ENCODE results near the gene DRG2. TPM values are rescaled to one million over a fixed set of nuclear protein-coding genes. Genes with fewer than 3 reads are reported as not detected.

Gene DRG2, protein sequence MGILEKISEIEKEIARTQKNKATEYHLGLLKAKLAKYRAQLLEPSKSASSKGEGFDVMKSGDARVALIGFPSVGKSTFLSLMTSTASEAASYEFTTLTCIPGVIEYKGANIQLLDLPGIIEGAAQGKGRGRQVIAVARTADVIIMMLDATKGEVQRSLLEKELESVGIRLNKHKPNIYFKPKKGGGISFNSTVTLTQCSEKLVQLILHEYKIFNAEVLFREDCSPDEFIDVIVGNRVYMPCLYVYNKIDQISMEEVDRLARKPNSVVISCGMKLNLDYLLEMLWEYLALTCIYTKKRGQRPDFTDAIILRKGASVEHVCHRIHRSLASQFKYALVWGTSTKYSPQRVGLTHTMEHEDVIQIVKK
- polyA plus RNA-seq (2013, experiment 1 of 2), result 21.8 TPM
- 20.9 TPM for polyA plus RNA-seq (2013, experiment 2 of 2)

DNA sequence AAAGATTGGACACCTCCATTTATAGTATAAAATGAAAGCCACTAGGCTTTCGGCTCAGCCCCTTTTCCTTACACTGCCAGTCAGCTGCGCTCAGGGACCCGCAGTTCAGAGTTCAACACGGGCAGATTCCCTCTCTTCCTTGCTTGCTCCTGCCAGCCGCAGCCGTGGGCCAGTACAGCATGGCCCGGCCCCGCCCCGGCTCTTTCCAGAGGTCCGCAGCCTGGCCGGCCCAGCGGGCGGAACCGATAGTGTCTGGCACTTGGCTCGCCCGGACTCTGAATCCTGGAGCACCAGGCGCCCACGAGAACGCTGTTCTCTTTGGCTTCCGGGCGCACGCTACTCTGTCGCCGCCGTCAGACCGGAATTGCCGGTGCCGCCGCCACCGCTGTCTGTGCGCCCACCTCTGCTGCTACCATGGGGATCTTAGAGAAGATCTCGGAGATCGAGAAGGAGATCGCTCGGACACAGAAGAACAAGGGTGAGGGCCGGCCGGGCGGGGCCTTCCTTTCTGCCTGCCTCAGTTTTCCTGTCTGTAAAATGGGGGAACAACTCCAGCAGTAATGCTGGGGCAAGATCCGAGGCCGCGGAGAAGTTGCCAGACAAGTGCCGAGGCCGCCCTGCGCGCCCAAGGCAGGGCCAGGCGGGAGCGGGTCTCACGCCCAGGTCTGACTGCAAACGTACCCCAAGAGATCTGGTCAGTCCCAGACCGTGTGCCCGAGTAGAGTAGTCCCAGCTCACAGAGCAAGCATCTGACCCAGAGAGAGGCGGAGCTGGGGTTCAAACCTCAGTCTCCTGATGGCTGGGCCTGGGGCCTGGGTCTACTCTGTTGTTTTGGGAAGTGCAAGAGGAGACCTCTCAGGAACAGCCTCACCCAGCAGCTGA lies at the start of gene DRG2:
Gene DRG2, plus strand, starts transcription at position 339 of the 882 bp plus-strand sequence. Its CDS starts 76 bp downstream, at position 415.
- H3K23ac ChIP-seq (ENCODE audit: low read depth, low read length, poor library complexity), result peak within 1 kb of the TSS; percentile 80
- H2BK120ac ChIP-seq (ENCODE audit: low read depth, low read length), result peak within 1 kb of the TSS; percentile 96
- no peaks in the 10 kb centered on the region for H3K27me3 ChIP-seq (ENCODE audit: control insufficient read depth in 3 of 3, insufficient read depth in 3 of 3, low read depth in 1 of 3, low read length in 3 of 3)
- H2AFZ ChIP-seq (ENCODE audit: low read length), result peak within 1 kb of the TSS; percentile 96
- no peak within 1 kb of the TSS for H3K14ac ChIP-seq (ENCODE audit: low read length)
- no peak within 1 kb of the TSS for H2BK12ac ChIP-seq (ENCODE audit: low read length)
- H3K4me3 ChIP-seq (ENCODE audit: low read length in 2 of 2), result peak within 1 kb of the TSS; percentile 79
- H3K9ac ChIP-seq (ENCODE audit: low read depth, low read length, poor library complexity), result peak within 1 kb of the TSS; percentile 82
- peak within 1 kb of the TSS; percentile 43 for H3K27ac ChIP-seq (replicated peaks; ENCODE audit: low read length)
- peaks cover 6% of the 10 kb centered on the region for H3K79me1 ChIP-seq (ENCODE audit: low read depth, low read length)
- DNase-seq (ENCODE audit: low spot score), result peak; percentile 89
- H3K4me1 ChIP-seq (ENCODE audit: control insufficient read depth in 2 of 2, insufficient read depth in 1 of 2, low read depth in 1 of 2, low read length in 2 of 2), result peaks cover 0 to 6% of the 10 kb centered on the region in 2 donors
- H3K9me3 ChIP-seq (replicated peaks in 1 of 2; ENCODE audit: control insufficient read depth in 2 of 2, insufficient read depth in 1 of 2, low read depth in 1 of 2, low read length in 2 of 2), result no peaks in the 10 kb centered on the region
- peak within 1 kb of the TSS; percentile 80 for H2BK15ac ChIP-seq (ENCODE audit: low read length)
- no CpG with 5 or more reads among the region's 52 CpGs for WGBS, 2 donors (ENCODE audit: extremely low coverage in 2 of 2, insufficient read length in 2 of 2, insufficient replicate concordance in 1 of 2)
- peak within 1 kb of the TSS; percentile 76 for H3K4me2 ChIP-seq (ENCODE audit: insufficient read depth, low read length, poor library complexity, severe bottlenecking)
- no peak within 1 kb of the TSS for H3K4ac ChIP-seq (ENCODE audit: low read length)
- no peak within 1 kb of the TSS for H4K91ac ChIP-seq (ENCODE audit: low read depth, low read length, poor library complexity)
- H3K18ac ChIP-seq (ENCODE audit: low read length), result peak within 1 kb of the TSS; percentile 91
- peaks cover 1 to 21% of the 10 kb centered on the region in 2 donors for H3K36me3 ChIP-seq (replicated peaks in 1 of 2; ENCODE audit: control insufficient read depth in 2 of 2, insufficient read depth in 2 of 2, low read length in 2 of 2)
- H2BK5ac ChIP-seq (ENCODE audit: low read length), result peak within 1 kb of the TSS; percentile 46
- H2AK5ac ChIP-seq (ENCODE audit: low read depth, low read length), result peak within 1 kb of the TSS; percentile 99
- no peak within 1 kb of the TSS for H4K8ac ChIP-seq (ENCODE audit: low read depth, low read length)

DNA sequence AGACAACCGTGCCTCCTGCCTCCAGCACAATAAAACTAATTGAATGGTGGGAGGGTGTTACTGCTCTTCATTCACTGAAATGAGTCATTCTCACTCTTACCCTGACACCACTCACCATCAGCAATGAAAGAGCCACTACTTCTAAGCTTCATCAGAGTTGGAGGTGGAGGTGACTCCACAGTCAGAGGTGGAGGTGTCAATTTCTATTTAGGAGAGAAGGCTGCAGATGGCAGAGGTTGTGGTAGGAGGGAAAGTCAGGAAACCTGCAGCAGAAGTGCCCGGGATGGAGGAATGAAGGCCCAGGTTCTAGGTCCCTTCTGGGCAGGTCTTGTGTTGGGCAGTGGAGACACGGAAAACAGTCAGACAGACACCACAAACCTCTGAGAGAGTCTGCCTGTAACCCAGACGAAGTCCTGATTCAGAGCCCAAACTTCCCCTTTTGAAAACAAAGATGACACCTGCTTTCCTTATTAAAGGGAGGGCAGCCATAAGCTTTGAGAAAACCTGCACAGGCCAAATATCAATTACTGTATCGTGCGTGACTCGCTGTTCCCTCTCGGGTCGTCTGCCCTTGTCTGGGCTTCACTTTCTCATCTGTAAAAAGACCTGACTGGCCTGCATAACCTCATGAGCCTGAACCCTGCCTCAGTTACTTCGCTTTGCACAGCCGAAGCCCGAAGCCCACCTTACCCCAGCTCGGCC lies 49.4 kb upstream of the DRG2 start:
- H3K18ac ChIP-seq (ENCODE audit: low read length), result peak overlapping the region; percentile 95
- H3K4me2 ChIP-seq (ENCODE audit: insufficient read depth, low read length, poor library complexity, severe bottlenecking), result peak overlapping the region; percentile 78
- H3K9ac ChIP-seq (ENCODE audit: low read depth, low read length, poor library complexity), result peak overlapping the region; percentile 85
- DNase-seq (ENCODE audit: low spot score), result no peak
- no peak overlapping the region for H3K23ac ChIP-seq (ENCODE audit: low read depth, low read length, poor library complexity)
- H3K36me3 ChIP-seq (replicated peaks in 1 of 2; ENCODE audit: control insufficient read depth in 2 of 2, insufficient read depth in 2 of 2, low read length in 2 of 2), result no peaks in the 10 kb centered on the region
- H3K4me1 ChIP-seq (ENCODE audit: control insufficient read depth in 2 of 2, insufficient read depth in 1 of 2, low read depth in 1 of 2, low read length in 2 of 2), result peaks cover 13 to 17% of the 10 kb centered on the region in 2 donors
- H2BK12ac ChIP-seq (ENCODE audit: low read length), result no peak overlapping the region
- no peak overlapping the region for H3K27ac ChIP-seq (replicated peaks; ENCODE audit: low read length)
- peak overlapping the region; percentile 73 for H2AK5ac ChIP-seq (ENCODE audit: low read depth, low read length)
- peaks cover 0 to 2% (median 0%) of the 10 kb centered on the region in 3 experiments for H3K27me3 ChIP-seq (ENCODE audit: control insufficient read depth in 3 of 3, insufficient read depth in 3 of 3, low read depth in 1 of 3, low read length in 3 of 3)
- WGBS, 2 donors (ENCODE audit: extremely low coverage in 2 of 2, insufficient read length in 2 of 2, insufficient replicate concordance in 1 of 2), result no CpG with 5 or more reads among the region's 13 CpGs
- H2BK15ac ChIP-seq (ENCODE audit: low read length), result no peak overlapping the region
- peak overlapping the region; percentile 88 for H2BK5ac ChIP-seq (ENCODE audit: low read length)
- no peak overlapping the region for H3K4ac ChIP-seq (ENCODE audit: low read length)
- no peak overlapping the region for H4K8ac ChIP-seq (ENCODE audit: low read depth, low read length)
- H2BK120ac ChIP-seq (ENCODE audit: low read depth, low read length), result no peak overlapping the region
- H3K14ac ChIP-seq (ENCODE audit: low read length), result no peak overlapping the region
- no peak overlapping the region for H4K91ac ChIP-seq (ENCODE audit: low read depth, low read length, poor library complexity)
- H2AFZ ChIP-seq (ENCODE audit: low read length), result peak overlapping the region; percentile 91
- H3K79me1 ChIP-seq (ENCODE audit: low read depth, low read length), result peaks cover 7% of the 10 kb centered on the region
- peak overlapping the region; percentile 72 to 99 for H3K4me3 ChIP-seq (ENCODE audit: low read length in 2 of 2)
- H3K9me3 ChIP-seq (replicated peaks in 1 of 2; ENCODE audit: control insufficient read depth in 2 of 2, insufficient read depth in 1 of 2, low read depth in 1 of 2, low read length in 2 of 2), result no peaks in the 10 kb centered on the region

DNA sequence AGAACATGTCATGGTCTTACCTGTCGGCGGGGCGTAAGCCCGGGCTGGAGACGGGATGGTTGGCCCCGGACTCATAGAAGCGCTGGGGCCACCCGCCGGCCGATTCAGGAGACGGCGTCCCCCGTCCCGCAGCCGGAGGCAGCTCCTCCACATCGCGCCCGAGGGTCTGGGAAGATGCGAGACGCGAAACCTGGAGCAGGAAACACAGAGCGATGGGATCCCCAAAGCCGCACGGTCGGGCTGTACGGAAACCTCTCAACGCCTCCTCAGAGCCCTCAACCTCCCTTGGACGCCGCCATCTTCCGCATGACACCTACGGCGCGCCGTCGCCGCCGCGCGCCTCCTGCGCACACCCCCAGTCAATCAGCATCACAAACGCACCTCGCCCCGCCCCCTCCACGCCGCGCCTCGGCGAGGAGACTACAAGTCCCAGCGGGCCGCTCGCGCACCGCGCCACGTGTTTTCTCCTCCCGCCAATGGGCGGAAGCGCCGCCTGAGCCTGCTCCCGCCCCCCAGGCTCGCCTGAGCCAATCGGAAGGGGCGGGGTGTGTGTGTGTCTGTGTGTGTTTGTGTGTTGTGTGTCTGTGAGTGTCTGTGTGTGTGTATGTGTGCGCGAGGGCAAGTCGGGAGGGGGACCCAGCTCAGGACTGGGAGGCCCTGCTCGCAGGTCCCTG lies 48.8 kb upstream of the DRG2 start, which contains the start of the genes ATPAF2 and GID4:
Gene ATPAF2, minus strand, starts transcription at position 308 of the 674 bp plus-strand sequence. Its CDS starts 155 bp downstream, at position 153.
Gene GID4, plus strand, starts transcription at position 548 of the 674 bp plus-strand sequence. Its CDS starts 57 bp downstream, at position 605.
- peak within 1 kb of the TSS; percentile 85 for H3K9ac ChIP-seq (ENCODE audit: low read depth, low read length, poor library complexity)
- H3K4me1 ChIP-seq (ENCODE audit: control insufficient read depth in 2 of 2, insufficient read depth in 1 of 2, low read depth in 1 of 2, low read length in 2 of 2), result peaks cover 13 to 17% of the 10 kb centered on the region in 2 donors
- WGBS, 2 donors (ENCODE audit: extremely low coverage in 2 of 2, insufficient read length in 2 of 2, insufficient replicate concordance in 1 of 2), result no CpG with 5 or more reads among the region's 67 CpGs
- H3K4me3 ChIP-seq (ENCODE audit: low read length in 2 of 2), result peak within 1 kb of the TSS; percentile 72 to 99
- peaks cover 0 to 2% (median 0%) of the 10 kb centered on the region in 3 experiments for H3K27me3 ChIP-seq (ENCODE audit: control insufficient read depth in 3 of 3, insufficient read depth in 3 of 3, low read depth in 1 of 3, low read length in 3 of 3)
- H2AK5ac ChIP-seq (ENCODE audit: low read depth, low read length), result peak within 1 kb of the TSS; percentile 73
- peak within 1 kb of the TSS; percentile 98 for H3K18ac ChIP-seq (ENCODE audit: low read length)
- no peak within 1 kb of the TSS for H2BK12ac ChIP-seq (ENCODE audit: low read length)
- H3K23ac ChIP-seq (ENCODE audit: low read depth, low read length, poor library complexity), result peak within 1 kb of the TSS; percentile 90
- H2BK5ac ChIP-seq (ENCODE audit: low read length), result peak within 1 kb of the TSS; percentile 88
- no peak within 1 kb of the TSS for H3K4ac ChIP-seq (ENCODE audit: low read length)
- H4K91ac ChIP-seq (ENCODE audit: low read depth, low read length, poor library complexity), result peak within 1 kb of the TSS; percentile 34
- peaks cover 7% of the 10 kb centered on the region for H3K79me1 ChIP-seq (ENCODE audit: low read depth, low read length)
- H3K14ac ChIP-seq (ENCODE audit: low read length), result peak within 1 kb of the TSS; percentile 98
- no peaks in the 10 kb centered on the region for H3K9me3 ChIP-seq (replicated peaks in 1 of 2; ENCODE audit: control insufficient read depth in 2 of 2, insufficient read depth in 1 of 2, low read depth in 1 of 2, low read length in 2 of 2)
- peak within 1 kb of the TSS; percentile 89 for H3K4me2 ChIP-seq (ENCODE audit: insufficient read depth, low read length, poor library complexity, severe bottlenecking)
- peak; percentile 99 for DNase-seq (ENCODE audit: low spot score)
- H2BK120ac ChIP-seq (ENCODE audit: low read depth, low read length), result peak within 1 kb of the TSS; percentile 43
- H2BK15ac ChIP-seq (ENCODE audit: low read length), result no peak within 1 kb of the TSS
- no peak within 1 kb of the TSS for H4K8ac ChIP-seq (ENCODE audit: low read depth, low read length)
- no peak within 1 kb of the TSS for H3K27ac ChIP-seq (replicated peaks; ENCODE audit: low read length)
- peak within 1 kb of the TSS; percentile 91 for H2AFZ ChIP-seq (ENCODE audit: low read length)
- H3K36me3 ChIP-seq (replicated peaks in 1 of 2; ENCODE audit: control insufficient read depth in 2 of 2, insufficient read depth in 2 of 2, low read length in 2 of 2), result peaks cover 0 to 2% of the 10 kb centered on the region in 2 donors

Data from neuronal stem cell (in vitro differentiated cells).